ENCODE measurements around the gene PML. TPM values are rescaled to one million over a fixed set of nuclear protein-coding genes. Genes with fewer than 3 reads are reported as not detected.

PML gene
- total RNA-seq, 2 donors from 2014 or later: 26.5 to 28.9 TPM

- WGBS, 2 experiments (ENCODE audit: insufficient coverage in 1 of 2, insufficient read length in 1 of 2): 92% methylated on average over 16 to 27 of the region's 27 CpGs
- Histone ChIP-seq H3K4me3 (ENCODE audit: low read length) (no peak overlapping the region), H3K9ac (ENCODE audit: extremely low read depth, low read length, poor library complexity, severe bottlenecking) (no peak overlapping the region), H3K27ac (ENCODE audit: low read depth, low read length) (no peak overlapping the region), H3K36me3 (ENCODE audit: control insufficient read depth, insufficient read depth, low read length) (no peaks in the 10 kb centered on the region), H3K9me3 (ENCODE audit: control insufficient read depth, low read length) (no peaks in the 10 kb centered on the region), H3K27me3 (ENCODE audit: control insufficient read depth, insufficient read depth, low read length, poor library complexity, severe bottlenecking) (no peaks in the 10 kb centered on the region), H3K4me1 (ENCODE audit: control insufficient read depth, insufficient read depth, low read length) (peaks cover 3% of the 10 kb centered on the region)
- Mint-ChIP-seq H3K4me1 (peaks cover 5% of the 10 kb centered on the region), H3K4me3 (no peak overlapping the region), H3K27me3 (ENCODE audit: insufficient read depth) (peaks cover 3% of the 10 kb centered on the region), H3K9me3 (no peaks in the 10 kb centered on the region), H3K27ac (no peak overlapping the region), H3K36me3 (ENCODE audit: low read depth) (peaks cover 3% of the 10 kb centered on the region)
- TF ChIP-seq, protein P1, sequence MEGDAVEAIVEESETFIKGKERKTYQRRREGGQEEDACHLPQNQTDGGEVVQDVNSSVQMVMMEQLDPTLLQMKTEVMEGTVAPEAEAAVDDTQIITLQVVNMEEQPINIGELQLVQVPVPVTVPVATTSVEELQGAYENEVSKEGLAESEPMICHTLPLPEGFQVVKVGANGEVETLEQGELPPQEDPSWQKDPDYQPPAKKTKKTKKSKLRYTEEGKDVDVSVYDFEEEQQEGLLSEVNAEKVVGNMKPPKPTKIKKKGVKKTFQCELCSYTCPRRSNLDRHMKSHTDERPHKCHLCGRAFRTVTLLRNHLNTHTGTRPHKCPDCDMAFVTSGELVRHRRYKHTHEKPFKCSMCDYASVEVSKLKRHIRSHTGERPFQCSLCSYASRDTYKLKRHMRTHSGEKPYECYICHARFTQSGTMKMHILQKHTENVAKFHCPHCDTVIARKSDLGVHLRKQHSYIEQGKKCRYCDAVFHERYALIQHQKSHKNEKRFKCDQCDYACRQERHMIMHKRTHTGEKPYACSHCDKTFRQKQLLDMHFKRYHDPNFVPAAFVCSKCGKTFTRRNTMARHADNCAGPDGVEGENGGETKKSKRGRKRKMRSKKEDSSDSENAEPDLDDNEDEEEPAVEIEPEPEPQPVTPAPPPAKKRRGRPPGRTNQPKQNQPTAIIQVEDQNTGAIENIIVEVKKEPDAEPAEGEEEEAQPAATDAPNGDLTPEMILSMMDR (conservative IDR thresholded peaks at IDR 0.05): no peak
- peak; percentile 63 for DNase-seq
Observed at GRCh38 chr15:73954188-73955145, 40.0 kb upstream of the PML start.

- no peaks in the 10 kb centered on the region for H3K9me3 Mint-ChIP-seq
- 94 to 100% methylated on average over 2 to 4 of the region's 4 CpGs for WGBS, 2 experiments (ENCODE audit: insufficient coverage in 1 of 2, insufficient read length in 1 of 2)
- Histone ChIP-seq H3K27me3 (ENCODE audit: control insufficient read depth, insufficient read depth, low read length, poor library complexity, severe bottlenecking) (no peaks in the 10 kb centered on the region), H3K9me3 (ENCODE audit: control insufficient read depth, low read length) (no peaks in the 10 kb centered on the region), H3K9ac (ENCODE audit: extremely low read depth, low read length, poor library complexity, severe bottlenecking) (no peak overlapping the region), H3K4me1 (ENCODE audit: control insufficient read depth, insufficient read depth, low read length) (peaks cover 3% of the 10 kb centered on the region), H3K4me3 (ENCODE audit: low read length) (no peak overlapping the region), H3K36me3 (ENCODE audit: control insufficient read depth, insufficient read depth, low read length) (no peaks in the 10 kb centered on the region), H3K27ac (ENCODE audit: low read depth, low read length) (no peak overlapping the region)
- peaks cover under 1% of the 10 kb centered on the region for H3K36me3 Mint-ChIP-seq (ENCODE audit: low read depth)
- H3K4me1 Mint-ChIP-seq: peaks cover 5% of the 10 kb centered on the region
- no peak overlapping the region for H3K27ac Mint-ChIP-seq
- no peak overlapping the region for H3K4me3 Mint-ChIP-seq
- TF ChIP-seq, protein P1 (conservative IDR thresholded peaks at IDR 0.05): no peak
- no peak for DNase-seq
- H3K27me3 Mint-ChIP-seq (ENCODE audit: insufficient read depth): peaks cover 3% of the 10 kb centered on the region
Observed at GRCh38 chr15:73955326-73955725, 39.2 kb upstream of the PML start.

- no peaks in the 10 kb centered on the region for H3K9me3 ChIP-seq (ENCODE audit: control insufficient read depth, low read length)
- no peaks in the 10 kb centered on the region for H3K36me3 ChIP-seq (ENCODE audit: control insufficient read depth, insufficient read depth, low read length)
- no peak overlapping the region for H3K9ac ChIP-seq (ENCODE audit: extremely low read depth, low read length, poor library complexity, severe bottlenecking)
- H3K4me1 ChIP-seq (ENCODE audit: control insufficient read depth, insufficient read depth, low read length): peaks cover 3% of the 10 kb centered on the region
- WGBS, 2 experiments (ENCODE audit: insufficient coverage in 1 of 2, insufficient read length in 1 of 2): 95 to 96% methylated on average over 5 to 12 of the region's 12 CpGs
- H3K27me3 Mint-ChIP-seq (ENCODE audit: insufficient read depth): peaks cover 3% of the 10 kb centered on the region
- H3K27ac ChIP-seq (ENCODE audit: low read depth, low read length): no peak overlapping the region
- no peak for DNase-seq
- no peaks in the 10 kb centered on the region for H3K36me3 Mint-ChIP-seq (ENCODE audit: low read depth)
- peaks cover 5% of the 10 kb centered on the region for H3K4me1 Mint-ChIP-seq
- TF ChIP-seq, protein P1 (conservative IDR thresholded peaks at IDR 0.05): no peak
- no peak overlapping the region for H3K27ac Mint-ChIP-seq
- no peaks in the 10 kb centered on the region for H3K9me3 Mint-ChIP-seq
- no peak overlapping the region for H3K4me3 ChIP-seq (ENCODE audit: low read length)
- no peak overlapping the region for H3K4me3 Mint-ChIP-seq
- no peaks in the 10 kb centered on the region for H3K27me3 ChIP-seq (ENCODE audit: control insufficient read depth, insufficient read depth, low read length, poor library complexity, severe bottlenecking)
Observed at GRCh38 chr15:73955861-73956742, 38.4 kb upstream of the PML start.
